ENCODE measurements around the gene TBX1.

Gene TBX1

GRCh38 chr22:19729507-19729906 lies 31.1 kb upstream of the TBX1 start:
- no peaks in the 10 kb centered on the region for H3K36me3 Mint-ChIP-seq (ENCODE audit: low read depth)
- no peak overlapping the region for H3K27ac Mint-ChIP-seq
- no peak overlapping the region for H3K4me3 Mint-ChIP-seq
- peaks cover 14% of the 10 kb centered on the region for H3K27me3 Mint-ChIP-seq (ENCODE audit: low read depth)
- H3K9me3 Mint-ChIP-seq: no peaks in the 10 kb centered on the region
- H3K4me1 Mint-ChIP-seq (ENCODE audit: low read depth): peaks cover 4% of the 10 kb centered on the region

- no peaks in the 10 kb centered on the region for H3K9me3 Mint-ChIP-seq
- no peak overlapping the region for H3K4me3 Mint-ChIP-seq
- H3K27me3 Mint-ChIP-seq (ENCODE audit: low read depth): peaks cover 7% of the 10 kb centered on the region
- peaks cover 2% of the 10 kb centered on the region for H3K4me1 Mint-ChIP-seq (ENCODE audit: low read depth)
- H3K27ac Mint-ChIP-seq: no peak overlapping the region
- H3K36me3 Mint-ChIP-seq (ENCODE audit: low read depth): no peaks in the 10 kb centered on the region
Measured at GRCh38 chr22:19730198-19730597, 30.4 kb upstream of the TBX1 start.

GRCh38 chr22:19730655-19731360 lies 29.8 kb upstream of the TBX1 start:
- Mint-ChIP-seq H3K36me3 (ENCODE audit: low read depth) (no peaks in the 10 kb centered on the region), H3K27ac (peak overlapping the region; percentile 59), H3K9me3 (no peaks in the 10 kb centered on the region), H3K4me1 (ENCODE audit: low read depth) (peaks cover 2% of the 10 kb centered on the region), H3K27me3 (ENCODE audit: low read depth) (peaks cover 4% of the 10 kb centered on the region), H3K4me3 (peak overlapping the region; percentile 76)

GRCh38 chr22:19731361-19732135 lies 29.0 kb upstream of the TBX1 start:
- peaks cover 2% of the 10 kb centered on the region for H3K4me1 Mint-ChIP-seq (ENCODE audit: low read depth)
- H3K4me3 Mint-ChIP-seq: no peak overlapping the region
- no peak overlapping the region for H3K27ac Mint-ChIP-seq
- H3K9me3 Mint-ChIP-seq: no peaks in the 10 kb centered on the region
- H3K36me3 Mint-ChIP-seq (ENCODE audit: low read depth): no peaks in the 10 kb centered on the region
- peaks cover 4% of the 10 kb centered on the region for H3K27me3 Mint-ChIP-seq (ENCODE audit: low read depth)

- H3K4me3 Mint-ChIP-seq: no peak overlapping the region
- H3K27ac Mint-ChIP-seq: no peak overlapping the region
- no peaks in the 10 kb centered on the region for H3K36me3 Mint-ChIP-seq (ENCODE audit: low read depth)
- no peaks in the 10 kb centered on the region for H3K9me3 Mint-ChIP-seq
- H3K4me1 Mint-ChIP-seq (ENCODE audit: low read depth): peaks cover 2% of the 10 kb centered on the region
- peaks cover 3% of the 10 kb centered on the region for H3K27me3 Mint-ChIP-seq (ENCODE audit: low read depth)
Measured at GRCh38 chr22:19732403-19733113, 28.0 kb upstream of the TBX1 start.

- Mint-ChIP-seq H3K27ac (no peak overlapping the region), H3K4me3 (no peak overlapping the region), H3K9me3 (no peaks in the 10 kb centered on the region), H3K4me1 (ENCODE audit: low read depth) (peaks cover 2% of the 10 kb centered on the region), H3K36me3 (ENCODE audit: low read depth) (no peaks in the 10 kb centered on the region), H3K27me3 (ENCODE audit: low read depth) (no peaks in the 10 kb centered on the region)
Measured at GRCh38 chr22:19733755-19734154, 26.8 kb upstream of the TBX1 start.

GRCh38 chr22:19734163-19734562 lies 26.4 kb upstream of the TBX1 start:
- Mint-ChIP-seq H3K36me3 (ENCODE audit: low read depth) (no peaks in the 10 kb centered on the region), H3K27ac (no peak overlapping the region), H3K4me1 (ENCODE audit: low read depth) (peaks cover 2% of the 10 kb centered on the region), H3K4me3 (no peak overlapping the region), H3K9me3 (no peaks in the 10 kb centered on the region), H3K27me3 (ENCODE audit: low read depth) (no peaks in the 10 kb centered on the region)

GRCh38 chr22:19734837-19735382 lies 25.7 kb upstream of the TBX1 start:
- no peaks in the 10 kb centered on the region for H3K27me3 Mint-ChIP-seq (ENCODE audit: low read depth)
- no peaks in the 10 kb centered on the region for H3K9me3 Mint-ChIP-seq
- no peaks in the 10 kb centered on the region for H3K36me3 Mint-ChIP-seq (ENCODE audit: low read depth)
- peaks cover 2% of the 10 kb centered on the region for H3K4me1 Mint-ChIP-seq (ENCODE audit: low read depth)
- no peak overlapping the region for H3K4me3 Mint-ChIP-seq
- H3K27ac Mint-ChIP-seq: no peak overlapping the region

GRCh38 chr22:19735665-19736510 lies 24.7 kb upstream of the TBX1 start:
- no peaks in the 10 kb centered on the region for H3K4me1 Mint-ChIP-seq (ENCODE audit: low read depth)
- no peaks in the 10 kb centered on the region for H3K9me3 Mint-ChIP-seq
- H3K4me3 Mint-ChIP-seq: no peak overlapping the region
- H3K36me3 Mint-ChIP-seq (ENCODE audit: low read depth): no peaks in the 10 kb centered on the region
- H3K27me3 Mint-ChIP-seq (ENCODE audit: low read depth): no peaks in the 10 kb centered on the region
- no peak overlapping the region for H3K27ac Mint-ChIP-seq

- no peaks in the 10 kb centered on the region for H3K36me3 Mint-ChIP-seq (ENCODE audit: low read depth)
- no peaks in the 10 kb centered on the region for H3K4me1 Mint-ChIP-seq (ENCODE audit: low read depth)
- no peaks in the 10 kb centered on the region for H3K27me3 Mint-ChIP-seq (ENCODE audit: low read depth)
- H3K9me3 Mint-ChIP-seq: no peaks in the 10 kb centered on the region
- no peak overlapping the region for H3K27ac Mint-ChIP-seq
- no peak overlapping the region for H3K4me3 Mint-ChIP-seq
Measured at GRCh38 chr22:19737846-19738663, 22.5 kb upstream of the TBX1 start.

GRCh38 chr22:19738664-19739447 lies 21.7 kb upstream of the TBX1 start:
- Mint-ChIP-seq H3K4me3 (no peak overlapping the region), H3K9me3 (no peaks in the 10 kb centered on the region), H3K27me3 (ENCODE audit: low read depth) (no peaks in the 10 kb centered on the region), H3K27ac (no peak overlapping the region), H3K4me1 (ENCODE audit: low read depth) (no peaks in the 10 kb centered on the region), H3K36me3 (ENCODE audit: low read depth) (no peaks in the 10 kb centered on the region)

GRCh38 chr22:19739448-19739895 lies 21.1 kb upstream of the TBX1 start:
- H3K27ac Mint-ChIP-seq: no peak overlapping the region
- no peaks in the 10 kb centered on the region for H3K36me3 Mint-ChIP-seq (ENCODE audit: low read depth)
- no peaks in the 10 kb centered on the region for H3K9me3 Mint-ChIP-seq
- H3K27me3 Mint-ChIP-seq (ENCODE audit: low read depth): no peaks in the 10 kb centered on the region
- no peak overlapping the region for H3K4me3 Mint-ChIP-seq
- no peaks in the 10 kb centered on the region for H3K4me1 Mint-ChIP-seq (ENCODE audit: low read depth)
